GM10266 (cell line): ENCODE measurements around the gene CDK2.

Source experiments
- DNase-seq: peaks from one replicate; pipeline ENCODE4 v3.0.0; 2012; ENCODE audit errors: extremely low spot score
- CTCF ChIP-seq: IDR thresholded peaks from 2 replicates; pipeline ENCODE4 v1.5.1; 2012; ENCODE audit warnings: mild to moderate bottlenecking, low read depth; ENCODE audit not compliant: control insufficient read depth, insufficient read depth; ENCODE audit errors: missing control alignments

The CDK2 gene

DNA sequence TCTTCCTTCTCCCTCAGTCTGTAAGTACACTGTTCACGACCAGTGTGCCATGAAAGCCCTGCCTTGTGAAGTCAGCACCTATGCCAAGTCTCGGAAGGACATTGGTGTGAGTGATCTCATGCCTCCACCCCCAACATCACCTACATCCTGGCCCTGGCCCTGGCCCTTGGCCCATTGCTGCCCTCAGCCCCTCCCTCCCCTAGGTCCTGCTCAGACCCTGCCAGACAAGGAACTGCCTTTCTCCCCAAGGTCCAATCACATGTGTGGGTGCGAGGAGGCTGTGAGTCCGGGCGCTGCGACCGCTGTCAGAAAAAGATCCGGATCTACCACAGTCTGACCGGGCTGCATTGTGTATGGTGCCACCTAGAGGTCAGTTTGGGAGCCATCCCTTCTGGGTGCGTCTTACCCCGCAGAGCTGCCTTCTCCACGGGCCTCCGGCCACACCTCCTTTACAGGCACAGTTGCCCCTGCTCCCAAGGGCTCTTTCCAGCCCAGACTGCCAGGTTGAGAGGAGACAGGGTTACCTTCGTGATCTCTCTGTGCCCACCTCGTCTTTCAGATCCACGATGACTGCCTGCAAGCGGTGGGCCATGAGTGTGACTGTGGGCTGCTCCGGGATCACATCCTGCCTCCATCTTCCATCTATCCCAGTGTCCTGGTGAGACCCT is 26.4 kb upstream of the CDK2 start:
- DNase-seq = peak; percentile 86
- TF ChIP-seq CTCF = peak; percentile 86

- no peak for DNase-seq
- TF ChIP-seq CTCF = no peak
Observed at GRCh38 chr12:55942055-55942454, 24.6 kb upstream of the CDK2 start.

DNA sequence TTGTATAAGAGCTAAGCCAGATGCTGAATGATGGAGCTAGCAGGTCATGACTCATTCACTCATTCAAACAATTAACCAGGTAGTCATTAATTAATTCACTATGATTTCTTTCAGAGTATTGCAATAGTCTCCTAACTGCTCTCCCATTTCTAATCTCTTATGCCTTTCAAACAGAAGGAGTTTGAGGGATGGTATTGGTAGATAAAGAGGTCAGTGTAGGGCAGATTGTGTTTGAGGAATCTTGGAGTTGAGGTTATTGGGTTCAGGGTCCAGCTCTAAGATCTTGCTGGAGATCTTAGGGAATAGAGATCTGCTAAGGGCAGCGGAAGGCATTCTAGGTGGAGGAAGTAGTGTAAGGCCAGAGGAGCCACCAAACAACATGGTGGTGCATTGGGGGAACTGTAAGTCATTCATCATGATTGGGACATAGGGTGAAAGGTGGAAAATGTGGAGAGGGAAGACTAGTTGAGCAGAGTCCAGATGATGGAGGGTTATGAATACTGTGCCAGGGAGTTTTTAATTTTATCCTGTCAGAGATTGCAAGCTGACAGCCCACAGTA is 24.0 kb upstream of the CDK2 start:
- DNase-seq = no peak
- TF ChIP-seq CTCF = no peak

DNA sequence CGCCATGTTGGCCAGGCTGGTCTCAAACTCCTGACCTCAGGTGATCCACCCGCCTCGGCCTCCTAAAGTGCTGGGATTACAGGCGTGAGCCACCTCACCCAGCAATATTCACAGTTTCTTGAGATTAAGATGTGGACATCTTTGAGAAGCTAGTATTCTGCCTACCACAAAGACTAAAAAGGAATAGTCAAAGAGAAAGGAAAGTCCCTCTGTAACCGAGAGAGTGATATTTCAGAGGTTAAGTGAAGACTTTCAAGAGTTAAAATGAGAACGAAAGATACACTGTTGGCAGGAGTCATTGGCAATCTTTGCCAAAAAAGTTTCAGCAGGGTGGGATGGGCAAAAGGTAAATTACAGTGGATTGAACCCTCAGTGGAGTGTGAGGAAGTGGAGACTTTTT is 20.1 kb upstream of the CDK2 start:
- TF ChIP-seq CTCF = no peak
- peak; percentile 60 for DNase-seq

GRCh38 chr12:55955344-55955743 is 11.3 kb upstream of the CDK2 start:
- no peak for TF ChIP-seq CTCF
- no peak for DNase-seq

DNA sequence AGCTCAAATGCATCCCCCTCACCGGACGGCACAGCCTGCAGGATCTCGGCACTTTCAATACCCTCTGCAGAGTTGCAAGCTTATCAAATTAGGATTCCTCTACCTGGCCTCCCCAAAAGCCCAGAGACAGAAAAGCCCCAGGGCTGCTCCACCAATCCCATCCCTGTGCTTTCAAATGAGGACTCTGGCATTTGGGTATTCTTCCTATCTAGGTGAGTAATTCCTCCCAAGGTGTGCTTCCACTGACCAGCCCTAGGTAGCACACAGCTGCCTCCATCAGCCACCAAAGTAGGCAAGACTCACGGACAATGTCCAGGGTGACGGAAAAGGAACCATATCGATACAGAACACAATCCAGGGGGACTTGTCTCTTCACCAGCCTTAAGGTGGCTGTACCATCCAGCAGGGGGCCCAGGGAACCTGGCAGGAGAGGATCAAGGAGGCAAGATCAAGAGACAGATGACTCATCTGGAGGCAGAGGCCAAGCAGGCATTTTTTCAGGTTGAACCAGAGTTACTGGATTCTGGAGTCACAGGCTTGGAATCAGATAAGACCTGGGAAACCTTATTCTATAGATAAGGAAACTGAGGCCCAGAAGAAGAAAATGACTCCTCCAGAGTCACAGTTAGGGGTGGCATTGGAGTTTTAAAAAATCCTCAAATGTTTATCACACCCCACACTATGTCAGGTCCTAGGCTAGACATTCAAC is 10.7 kb upstream of the CDK2 start:
- no peak for TF ChIP-seq CTCF
- no peak for DNase-seq
